DOHH2 (cell line): ENCODE results near the gene ABCG5.

Experiments used
- H3F3A ChIP-seq: fragments of 200-600 bp; sonication (generic), shearing (Covaris generic); 2 replicates; pipeline ENCODE4 v1.6.0; 2016; ENCODE audit warnings: antibody characterized with exemption, mild to moderate bottlenecking; ENCODE audit not compliant: control insufficient read depth, insufficient read depth
- H3K27ac ChIP-seq: fragments of 200-600 bp; sonication (generic); 2 replicates; pipeline ENCODE4 v1.5.1; 2014; ENCODE audit warnings: low read depth, mild to moderate bottlenecking, low read length, moderate library complexity
- H3K27me3 ChIP-seq: fragments of 200-600 bp; sonication (generic); 2 replicates; pipeline ENCODE4 v1.6.1; 2014; ENCODE audit warnings: mild to moderate bottlenecking, low read length, mixed read lengths; ENCODE audit not compliant: control insufficient read depth
- H3K36me3 ChIP-seq: fragments of 200-600 bp; sonication (generic); 2 replicates; pipeline ENCODE4 v1.6.1; 2014; ENCODE audit warnings: mild to moderate bottlenecking, low read length, moderate library complexity, mixed read lengths; ENCODE audit not compliant: control insufficient read depth
- H3K4me1 ChIP-seq: fragments of 200-600 bp; sonication (generic); 2 replicates; pipeline ENCODE4 v1.6.1; 2014; ENCODE audit warnings: mild to moderate bottlenecking, low read length, mixed read lengths; ENCODE audit not compliant: control insufficient read depth
- H3K4me2 ChIP-seq: fragments of 200-600 bp; sonication (generic); 2 replicates; pipeline ENCODE4 v1.6.0; 2014; ENCODE audit warnings: mild to moderate bottlenecking, low read length, moderate library complexity
- H3K4me3 ChIP-seq: fragments of 200-600 bp; sonication (generic); 2 replicates; pipeline ENCODE4 v1.5.1; 2014; ENCODE audit warnings: mild to moderate bottlenecking, low read length, mixed read lengths
- H3K79me2 ChIP-seq: fragments of 200-600 bp; sonication (generic); 2 replicates; pipeline ENCODE4 v1.6.1; 2014; ENCODE audit warnings: mild to moderate bottlenecking, low read length, mixed read lengths; ENCODE audit not compliant: control insufficient read depth
- H3K9me2 ChIP-seq: fragments of 200-600 bp; sonication (generic); replicated peaks from 2 replicates; pipeline ENCODE4 v1.6.1; 2014; ENCODE audit warnings: mild to moderate bottlenecking, low read length, mixed read lengths; ENCODE audit not compliant: control insufficient read depth
- H3K9me3 ChIP-seq: fragments of 200-600 bp; sonication (generic); 2 replicates; pipeline ENCODE4 v1.6.1; 2014; ENCODE audit warnings: antibody characterized with exemption, low read length, mixed read lengths; ENCODE audit not compliant: control insufficient read depth, insufficient read depth
- H4K20me1 ChIP-seq: fragments of 200-600 bp; sonication (generic); 2 replicates; pipeline ENCODE4 v1.6.0; 2014; ENCODE audit warnings: low read depth, mild to moderate bottlenecking, antibody characterized with exemption, low read length, moderate library complexity; ENCODE audit not compliant: control insufficient read depth, insufficient read depth
- CTCF ChIP-seq: fragments of 200-600 bp; sonication (generic); IDR thresholded peaks from one replicate; pipeline ENCODE4 v1.5.1; 2014; ENCODE audit warnings: antibody characterized with exemption, mild to moderate bottlenecking, low read depth, low read length; ENCODE audit not compliant: poor library complexity, severe bottlenecking
- EZH2phosphoT487 ChIP-seq: fragments of 200-600 bp; sonication (generic); IDR thresholded peaks from 2 replicates; pipeline ENCODE4 v1.6.1; 2017; ENCODE audit warnings: borderline replicate concordance, mild to moderate bottlenecking, antibody characterized with exemption, low read length, moderate library complexity, mixed read lengths

ABCG5 gene

GRCh38 chr2:43839776-43840564 is 1.3 kb upstream of the ABCG5 start:
- H3K27me3 ChIP-seq: peaks cover 6% of the 10 kb centered on the region; the same call in 1 of the 2 replicates
- H3K4me2 ChIP-seq: no peak overlapping the region
- no peak overlapping the region for H3K27ac ChIP-seq
- H3K4me1 ChIP-seq: no peaks in the 10 kb centered on the region
- no peaks in the 10 kb centered on the region for H3K9me2 ChIP-seq
- H3F3A ChIP-seq: no peaks in the 10 kb centered on the region
- H3K4me3 ChIP-seq: no peak overlapping the region
- no peaks in the 10 kb centered on the region for H4K20me1 ChIP-seq
- no peak for TF ChIP-seq CTCF
- TF ChIP-seq EZH2phosphoT487: no peak
- no peaks in the 10 kb centered on the region for H3K79me2 ChIP-seq
- H3K36me3 ChIP-seq: no peaks in the 10 kb centered on the region
- H3K9me3 ChIP-seq: no peaks in the 10 kb centered on the region

- H3K4me1 ChIP-seq: no peaks in the 10 kb centered on the region
Measured at GRCh38 chr2:43837831-43838559, 644 bp downstream of the ABCG5 start.

GRCh38 chr2:43837033-43837432 is 1.6 kb downstream of the ABCG5 start:
- no peak overlapping the region for H3K4me2 ChIP-seq
- H3K9me2 ChIP-seq: no peaks in the 10 kb centered on the region
- no peaks in the 10 kb centered on the region for H3K4me1 ChIP-seq
- peaks cover 6% of the 10 kb centered on the region; the same call in 1 of the 2 replicates for H3K27me3 ChIP-seq
- H3F3A ChIP-seq: no peaks in the 10 kb centered on the region
- no peak overlapping the region for H3K4me3 ChIP-seq
- TF ChIP-seq CTCF (no peak), EZH2phosphoT487 (no peak)
- H3K27ac ChIP-seq: no peak overlapping the region
- no peaks in the 10 kb centered on the region for H3K36me3 ChIP-seq
- H3K79me2 ChIP-seq: no peaks in the 10 kb centered on the region
- H4K20me1 ChIP-seq: no peaks in the 10 kb centered on the region
- H3K9me3 ChIP-seq: no peaks in the 10 kb centered on the region

More at GRCh38 chr2:43837831-43838559, 644 bp downstream of the ABCG5 start:
- Histone ChIP-seq H3K4me2 (no peak overlapping the region), H3K79me2 (no peaks in the 10 kb centered on the region), H3K27ac (no peak overlapping the region), H3K36me3 (no peaks in the 10 kb centered on the region), H3K4me3 (no peak overlapping the region), H3K27me3 (peaks cover 6% of the 10 kb centered on the region; the same call in 1 of the 2 replicates), H3F3A (no peaks in the 10 kb centered on the region), H4K20me1 (no peaks in the 10 kb centered on the region), H3K9me2 (no peaks in the 10 kb centered on the region), H3K9me3 (no peaks in the 10 kb centered on the region)
- TF ChIP-seq EZH2phosphoT487: no peak
- no peak for TF ChIP-seq CTCF
